Measurements from ENCODE around the gene RGS7BP.

- no peak for TF ChIP-seq TAF1 (IDR thresholded peaks at IDR 0.05; ENCODE audit: low read depth, low read length)
- no peak for TF ChIP-seq SPI1 (IDR thresholded peaks at IDR 0.05; ENCODE audit: low read depth, low read length)
- no peak for TF ChIP-seq POLR2A (IDR thresholded peaks at IDR 0.05; ENCODE audit: low read depth, low read length)
- no peak for TF ChIP-seq POLR2AphosphoS5 (IDR thresholded peaks at IDR 0.05; ENCODE audit: low read depth, low read length)
These were observed 3.6 kb upstream of the RGS7BP start for GRCh38 chr5:64502196-64502595.

Data from GM12891 (cell line).